Large intestine (tissue), 3 donors: ENCODE results near the gene HLF. TPM values are rescaled to one million over a fixed set of nuclear protein-coding genes. Genes with fewer than 3 reads are reported as not detected.

Experiments
- DNase-seq, 2 donors: peaks; one replicate each; pipeline versions ENCODE4 v3.0.0 to v3.0.0-alpha.2; 2013
- H3K27ac ChIP-seq: one replicate; pipeline ENCODE4 v1.5.1; 2013; ENCODE audit warnings: low read length
- H3K27me3 ChIP-seq: 2 replicates; pipeline ENCODE4 v1.6.1; 2013; ENCODE audit warnings: low read length; ENCODE audit not compliant: control insufficient read depth, insufficient read depth
- H3K36me3 ChIP-seq: 2 replicates; pipeline ENCODE4 v1.6.1; 2013; ENCODE audit warnings: low read length; ENCODE audit not compliant: control insufficient read depth, insufficient read depth
- H3K4me1 ChIP-seq: one replicate; pipeline ENCODE4 v1.6.1; 2013; ENCODE audit warnings: low read length; ENCODE audit not compliant: control insufficient read depth, insufficient read depth
- H3K4me3 ChIP-seq: one replicate; pipeline ENCODE4 v1.5.1; 2013; ENCODE audit warnings: low read length
- H3K9me3 ChIP-seq: one replicate; pipeline ENCODE4 v1.6.1; 2013; ENCODE audit warnings: mild to moderate bottlenecking, low read depth, low read length, moderate library complexity; ENCODE audit not compliant: control insufficient read depth
- WGBS: methylation state at CpG from one replicate; pipeline ENCODE4 v1.1.5; 2013; ENCODE audit warnings: low lambda C conversion rate; ENCODE audit not compliant: insufficient coverage; 5-methylcytosine and 5-hydroxymethylcytosine counted together
- polyA plus RNA-seq: library from polyadenylated mRNA; unstranded; fragments of 120-200 nt; gene quantifications from one replicate; pipeline ENCODE4 v1.2.1, GENCODE V29; 2013

HLF gene
- polyA plus RNA-seq, 1 donor, result 1.6 TPM

- no peak for DNase-seq
- WGBS, result no CpG with 5 or more reads among the region's 3 CpGs
- H3K36me3 ChIP-seq, result no peaks in the 10 kb centered on the region
- H3K9me3 ChIP-seq, result peaks cover 4% of the 10 kb centered on the region
- H3K4me3 ChIP-seq, result no peak overlapping the region
- H3K4me1 ChIP-seq, result peaks cover 12% of the 10 kb centered on the region
- H3K27ac ChIP-seq, result no peak overlapping the region
- peaks cover 65% of the 10 kb centered on the region for H3K27me3 ChIP-seq
Observed at GRCh38 chr17:55266958-55267688, 2.4 kb downstream of the HLF start.

GRCh38 chr17:55267777-55268648, 3.3 kb downstream of the HLF start:
- no peak for DNase-seq
- no peak overlapping the region for H3K27ac ChIP-seq
- peaks cover 56% of the 10 kb centered on the region for H3K27me3 ChIP-seq
- H3K36me3 ChIP-seq, result no peaks in the 10 kb centered on the region
- 100% methylated on average over 1 of the region's 11 CpGs for whole genome bisulfite sequencing
- peaks cover 4% of the 10 kb centered on the region for H3K9me3 ChIP-seq
- no peak overlapping the region for H3K4me3 ChIP-seq
- H3K4me1 ChIP-seq, result peaks cover 12% of the 10 kb centered on the region

DNA sequence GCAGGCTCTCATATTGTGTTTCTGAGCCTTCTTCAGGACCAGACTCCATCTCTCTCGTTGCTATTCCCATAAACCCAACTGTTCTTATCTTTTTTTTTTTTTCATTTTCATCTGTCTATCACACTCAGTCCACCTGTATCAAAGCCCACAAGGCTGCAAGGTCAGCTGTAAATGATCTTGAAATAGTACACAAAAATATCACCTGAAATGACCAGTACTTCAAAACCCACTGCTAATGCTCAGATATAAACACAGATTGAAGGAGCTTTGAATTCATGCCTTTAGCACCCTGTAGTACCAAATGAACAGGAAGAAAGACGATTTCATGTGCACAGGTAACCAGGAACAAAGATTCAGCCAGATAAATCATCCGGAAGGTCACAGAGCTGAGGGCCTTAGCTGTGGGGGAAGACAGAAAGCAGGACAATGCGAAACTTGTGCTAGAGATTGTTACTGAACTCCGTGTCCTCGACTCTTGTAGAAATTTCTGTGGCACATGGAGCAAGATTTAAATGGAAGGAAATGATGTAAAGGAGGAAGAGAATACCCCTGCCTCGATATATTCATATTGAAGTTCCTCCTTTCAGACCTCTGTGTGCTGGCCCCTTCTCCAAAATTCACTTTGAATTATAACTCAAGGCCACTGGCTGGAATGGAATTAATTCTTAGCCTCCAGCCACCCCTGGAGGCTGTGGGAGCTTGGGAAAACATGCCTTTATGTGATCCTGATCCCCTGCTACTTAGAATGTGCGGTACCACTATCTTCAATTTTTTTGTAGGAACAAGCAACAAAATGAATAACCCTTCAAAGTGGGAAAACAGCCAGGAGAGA, 4.1 kb downstream of the HLF start:
- DNase-seq, result no peak
- Histone ChIP-seq H3K4me3 (no peak overlapping the region), H3K9me3 (peaks cover 1% of the 10 kb centered on the region), H3K27me3 (peaks cover 52% of the 10 kb centered on the region), H3K27ac (no peak overlapping the region), H3K4me1 (peaks cover 6% of the 10 kb centered on the region), H3K36me3 (no peaks in the 10 kb centered on the region)
- WGBS, result 45% methylated on average over 2 of the region's 8 CpGs

DNA sequence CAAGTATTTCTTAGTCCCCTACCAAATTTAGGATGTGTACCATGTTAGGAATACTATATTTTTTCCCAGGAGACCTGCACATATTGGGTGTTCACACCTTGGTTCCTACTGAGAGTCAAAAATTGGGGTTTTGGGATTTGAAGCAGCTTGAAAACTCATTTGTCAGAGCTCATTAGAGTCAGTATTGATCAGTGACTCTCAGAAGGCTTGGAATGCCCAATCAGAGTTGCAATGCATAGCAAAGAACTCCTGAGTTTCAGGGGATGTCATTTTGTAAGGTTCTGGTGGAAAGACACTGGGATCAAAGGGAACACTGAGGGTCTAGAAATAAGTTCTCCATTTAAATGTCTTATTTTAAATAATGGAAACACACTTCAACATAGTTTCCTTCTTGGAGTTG, 5.1 kb downstream of the HLF start:
- Histone ChIP-seq H3K4me3 (no peak overlapping the region), H3K27me3 (peaks cover 47% of the 10 kb centered on the region), H3K36me3 (no peaks in the 10 kb centered on the region), H3K4me1 (no peaks in the 10 kb centered on the region), H3K27ac (no peak overlapping the region), H3K9me3 (no peaks in the 10 kb centered on the region)
- no peak for DNase-seq

- no peaks in the 10 kb centered on the region for H3K36me3 ChIP-seq
- H3K4me1 ChIP-seq, result no peaks in the 10 kb centered on the region
- no peaks in the 10 kb centered on the region for H3K9me3 ChIP-seq
- peaks cover 34% of the 10 kb centered on the region for H3K27me3 ChIP-seq
- H3K4me3 ChIP-seq, result no peak overlapping the region
- no peak overlapping the region for H3K27ac ChIP-seq
- DNase-seq, result no peak
- WGBS, result no CpG with 5 or more reads among the region's 1 CpG
Observed at GRCh38 chr17:55271223-55271571, 6.4 kb downstream of the HLF start.

DNA sequence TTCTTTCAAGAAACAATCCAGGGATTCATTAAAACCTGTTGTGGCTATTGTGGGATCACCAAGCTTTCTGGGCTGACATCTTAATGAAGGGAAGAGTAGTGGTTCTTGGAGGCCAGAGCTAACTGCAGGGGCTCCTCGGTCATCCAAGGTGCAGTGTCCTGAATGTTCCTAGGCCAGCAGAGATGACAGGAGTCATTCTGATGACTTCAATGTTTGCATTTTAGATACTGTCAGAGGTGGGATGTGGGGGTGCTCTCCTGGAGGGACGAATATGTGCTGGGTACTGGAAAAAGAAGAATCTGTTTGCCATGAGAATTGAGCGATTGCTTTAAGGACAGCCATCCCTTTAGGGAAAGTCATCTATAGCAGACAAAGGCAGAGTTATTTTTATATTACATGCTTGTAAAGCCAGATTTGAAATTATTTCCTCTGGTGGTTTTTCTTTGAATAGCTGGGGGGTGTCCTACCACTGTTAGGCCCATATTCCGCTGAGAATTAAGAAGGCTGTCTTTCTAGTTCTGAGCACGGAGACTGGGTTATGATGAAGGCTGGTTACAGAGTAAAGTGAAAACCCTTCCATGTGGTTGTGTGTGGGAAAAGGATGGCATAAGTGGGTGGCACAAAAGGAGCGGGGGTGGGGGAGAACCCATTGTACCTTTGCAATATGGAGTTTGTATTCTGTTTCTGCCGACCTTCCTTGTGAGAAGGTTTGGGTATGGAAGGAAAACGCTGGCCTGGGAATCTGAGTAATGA, 7.4 kb downstream of the HLF start:
- Histone ChIP-seq H3K4me1 (no peaks in the 10 kb centered on the region), H3K9me3 (no peaks in the 10 kb centered on the region), H3K27ac (no peak overlapping the region), H3K36me3 (no peaks in the 10 kb centered on the region), H3K27me3 (peaks cover 29% of the 10 kb centered on the region), H3K4me3 (no peak overlapping the region)
- 100% methylated on average over 1 of the region's 8 CpGs for WGBS
- no peak for DNase-seq

DNA sequence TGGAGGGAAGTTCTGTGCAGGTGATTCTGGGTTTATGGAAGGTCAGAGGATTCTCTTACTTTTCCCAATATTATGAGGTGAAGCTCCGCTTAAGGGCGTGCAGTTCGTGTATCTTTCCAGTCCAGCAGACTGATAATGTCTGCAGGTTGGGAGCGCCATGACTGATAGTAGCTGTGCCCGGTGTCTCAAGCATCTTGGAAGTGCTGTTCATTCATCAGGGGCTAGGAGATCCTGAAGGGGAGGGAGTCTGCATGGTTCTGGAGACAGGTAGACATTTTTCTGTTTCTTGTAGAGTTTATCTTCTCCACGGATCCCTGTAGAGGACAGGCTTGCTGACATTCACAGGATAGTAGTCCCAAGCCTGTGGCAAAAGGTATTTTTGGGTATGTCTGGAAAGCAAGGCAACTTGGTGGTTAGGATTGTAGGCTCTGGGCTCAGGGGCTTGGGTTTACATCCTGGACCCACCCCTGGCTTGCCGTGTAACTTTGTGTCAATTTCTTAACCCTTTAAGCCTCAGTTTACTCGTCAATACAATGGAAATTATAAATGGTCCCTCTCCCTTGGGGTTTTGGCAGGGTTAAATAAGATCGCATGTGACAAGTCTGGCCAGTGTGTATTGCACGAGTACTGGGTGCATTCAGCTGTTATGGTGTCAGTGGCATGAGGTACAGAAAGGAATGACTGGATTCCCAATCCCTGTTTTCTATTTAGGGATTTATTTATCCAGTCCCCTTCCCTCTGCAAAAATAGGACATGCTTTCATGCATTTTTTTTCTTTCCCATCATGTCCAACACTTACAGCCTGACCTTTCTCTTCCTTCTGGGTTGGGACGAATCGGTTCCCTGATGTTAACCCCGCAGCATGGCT, 8.2 kb downstream of the HLF start:
- Histone ChIP-seq H3K36me3 (no peaks in the 10 kb centered on the region), H3K27ac (no peak overlapping the region), H3K4me1 (no peaks in the 10 kb centered on the region), H3K9me3 (no peaks in the 10 kb centered on the region), H3K4me3 (no peak overlapping the region), H3K27me3 (peaks cover 23% of the 10 kb centered on the region)
- 100% methylated on average over 1 of the region's 13 CpGs for WGBS
- no peak for DNase-seq

- Histone ChIP-seq H3K27ac (no peak overlapping the region), H3K4me3 (no peak overlapping the region), H3K36me3 (no peaks in the 10 kb centered on the region), H3K9me3 (no peaks in the 10 kb centered on the region), H3K4me1 (no peaks in the 10 kb centered on the region), H3K27me3 (peaks cover 16% of the 10 kb centered on the region)
- WGBS, result no CpG with 5 or more reads among the region's 7 CpGs
- no peak for DNase-seq
Observed at GRCh38 chr17:55273579-55274354, 9.0 kb downstream of the HLF start.
